ENCODE data around the gene ABHD17A.

DNA sequence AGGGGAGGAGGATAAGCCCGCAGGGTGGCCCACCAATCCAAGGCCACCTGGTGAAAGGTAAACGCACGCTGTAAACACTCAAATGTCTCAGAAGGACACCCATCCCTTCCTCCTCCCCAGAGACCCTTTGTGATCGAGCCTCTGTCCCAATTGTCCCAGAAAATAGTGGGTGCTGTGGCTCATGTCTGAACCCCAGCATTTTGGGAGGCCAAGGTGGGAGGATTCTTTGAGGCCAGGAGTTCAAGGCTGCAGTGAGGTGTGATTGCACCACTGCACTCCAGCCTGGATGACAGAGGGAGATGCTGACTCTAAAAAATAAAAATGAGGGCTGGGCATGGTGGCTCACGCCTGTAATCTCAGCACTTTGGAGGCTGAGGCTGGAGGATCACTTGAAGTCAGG is 3.1 kb upstream of the ABHD17A start:
- TF ChIP-seq CTCF (conservative IDR thresholded peaks at IDR 0.05 in 1 of 2, IDR thresholded peaks at IDR 0.05 in 1 of 2; ENCODE audit: extremely low read depth in 1 of 2, insufficient read depth in 1 of 2, low read depth in 1 of 2, low read length in 2 of 2), result no peak
- no peak for TF ChIP-seq EZH2 (IDR thresholded peaks at IDR 0.05; ENCODE audit: borderline replicate concordance, low read length)

Measured in mammary epithelial cell (primary cell).